ENCODE measurements around the gene TES. TPM values are rescaled to one million over a fixed set of nuclear protein-coding genes. Genes with fewer than 3 reads are reported as not detected.

TES gene
- total RNA-seq, 1 experiment from 2014 or later, result 120 TPM

GRCh38 chr7:116223588-116223987, 13.2 kb downstream of the TES start:
- no peak for TF ChIP-seq CTCF (conservative IDR thresholded peaks at IDR 0.05; ENCODE audit: low read depth, low read length)
- TF ChIP-seq EZH2 (IDR thresholded peaks at IDR 0.05; ENCODE audit: low read length, unreplicated experiment), result no peak
- TF ChIP-seq EZH2phosphoT487 (IDR thresholded peaks at IDR 0.05; ENCODE audit: borderline replicate concordance, low read length), result no peak
- Histone ChIP-seq H3K36me3 (ENCODE audit: low read depth, low read length) (peaks cover 5% of the 10 kb centered on the region; the same call in 1 of the 2 replicates), H3K9me3 (ENCODE audit: low read length) (no peaks in the 10 kb centered on the region), H3K79me2 (ENCODE audit: low read length) (peaks cover 97% of the 10 kb centered on the region), H2AFZ (ENCODE audit: low read length) (no peak overlapping the region), H3F3A (ENCODE audit: low read length, unreplicated experiment) (peaks cover 16% of the 10 kb centered on the region), H3K9ac (ENCODE audit: low read length) (no peak overlapping the region), H4K20me1 (ENCODE audit: low read length) (peaks cover 73% of the 10 kb centered on the region), H3K9me2 (replicated peaks; ENCODE audit: low read length) (no peaks in the 10 kb centered on the region), H3K27me3 (ENCODE audit: low read length) (no peaks in the 10 kb centered on the region), H3K4me1 (ENCODE audit: insufficient read depth, low read length) (peaks cover 51% of the 10 kb centered on the region), H3K4me3 (ENCODE audit: low read length) (no peak overlapping the region), H3K27ac (ENCODE audit: low read length) (no peak overlapping the region), H3K4me2 (ENCODE audit: low read length) (no peak overlapping the region)
- no TSS peak for BruUV-seq (replicated peaks)
- POLR2A ChIA-PET (ENCODE audit: unreplicated experiment), result no interaction called here
- intact Hi-C loops (cut with micrococcal nuclease), result no loop called here
- ATAC-seq (no peak), DNase-seq (no peak)
- CTCF ChIA-PET, result no interaction called here

GRCh38 chr7:116224492-116225098, 14.3 kb downstream of the TES start:
- ChIA-PET CTCF (no interaction called here), POLR2A (ENCODE audit: unreplicated experiment) (no interaction called here)
- H3K4me1 ChIP-seq (ENCODE audit: insufficient read depth, low read length), result peaks cover 49% of the 10 kb centered on the region

More at GRCh38 chr7:116224492-116225098, 14.3 kb downstream of the TES start:
- H3K27ac ChIP-seq (ENCODE audit: low read length), result no peak overlapping the region
- H3K4me2 ChIP-seq (ENCODE audit: low read length), result 0 out of 2 replicates have a peak overlapping the region, but pooled peaks have one; percentile 1
- TF ChIP-seq CTCF (conservative IDR thresholded peaks at IDR 0.05; ENCODE audit: low read depth, low read length) (no peak), EZH2 (IDR thresholded peaks at IDR 0.05; ENCODE audit: low read length, unreplicated experiment) (no peak), EZH2phosphoT487 (IDR thresholded peaks at IDR 0.05; ENCODE audit: borderline replicate concordance, low read length) (no peak)
- ATAC-seq, result no peak
- H3K9ac ChIP-seq (ENCODE audit: low read length), result no peak overlapping the region
- H3K9me2 ChIP-seq (replicated peaks; ENCODE audit: low read length), result no peaks in the 10 kb centered on the region
- no peaks in the 10 kb centered on the region for H3K27me3 ChIP-seq (ENCODE audit: low read length)
- peaks cover 16% of the 10 kb centered on the region for H3F3A ChIP-seq (ENCODE audit: low read length, unreplicated experiment)
- BruUV-seq (replicated peaks), result no TSS peak
- peaks cover 9% of the 10 kb centered on the region; the same call in 1 of the 2 replicates for H3K36me3 ChIP-seq (ENCODE audit: low read depth, low read length)
- H3K9me3 ChIP-seq (ENCODE audit: low read length), result no peaks in the 10 kb centered on the region
- no peak overlapping the region for H3K4me3 ChIP-seq (ENCODE audit: low read length)
- H4K20me1 ChIP-seq (ENCODE audit: low read length), result peaks cover 71% of the 10 kb centered on the region
- no peak overlapping the region for H2AFZ ChIP-seq (ENCODE audit: low read length)
- no peak for DNase-seq
- intact Hi-C loops (cut with micrococcal nuclease), result no loop called here
- H3K79me2 ChIP-seq (ENCODE audit: low read length), result peaks cover 97% of the 10 kb centered on the region
